Muscle of leg (tissue), 11 donors: ENCODE data around the gene MICALL2. TPM values are rescaled to one million over a fixed set of nuclear protein-coding genes. Genes with fewer than 3 reads are reported as not detected.

Experiments
- DNase-seq: peaks from one replicate; pipeline ENCODE4 v3.0.0; 2013
- H3K27ac ChIP-seq: one replicate; pipeline ENCODE4 v1.5.1; 2013; ENCODE audit warnings: mild to moderate bottlenecking, low read length, control low read depth
- H3K27me3 ChIP-seq: one replicate; pipeline ENCODE4 v1.6.1; 2013; ENCODE audit warnings: low read length; ENCODE audit not compliant: control insufficient read depth, insufficient read depth
- H3K36me3 ChIP-seq: one replicate; pipeline ENCODE4 v1.6.1; 2013; ENCODE audit warnings: low read length; ENCODE audit not compliant: control insufficient read depth, insufficient read depth
- H3K4me1 ChIP-seq: one replicate; pipeline ENCODE4 v1.6.1; 2013; ENCODE audit warnings: low read length; ENCODE audit not compliant: control insufficient read depth, insufficient read depth
- H3K4me3 ChIP-seq: one replicate; pipeline ENCODE4 v1.5.1; 2013; ENCODE audit warnings: low read length, control low read depth
- H3K9me3 ChIP-seq: replicated peaks from 2 replicates; pipeline ENCODE4 v1.6.1; 2013; ENCODE audit warnings: low read depth, low read length; ENCODE audit not compliant: control insufficient read depth
- WGBS: methylation state at CpG from one replicate; pipeline ENCODE4 v1.1.5; 2013; ENCODE audit warnings: missing lambda C conversion rate; ENCODE audit not compliant: insufficient coverage; 5-methylcytosine and 5-hydroxymethylcytosine counted together
- polyA plus RNA-seq, 8 donors: library from polyadenylated mRNA; unstranded; fragments of 120-200 nt; gene quantifications; one replicate each; pipeline versions ENCODE4 v1.2.1 to v1.2.3, GENCODE V29; 2013; ENCODE audit warnings: inconsistent platforms in 1 of 8, low replicate concordance in 1 of 8; ENCODE audit not compliant: insufficient read length in 8 of 8, insufficient read depth in 1 of 8
- total RNA-seq: library from RNA; stranded (reverse); fragments of 120-200 nt; gene quantifications from one replicate; pipeline ENCODE4 v1.2.4, GENCODE V29; 2013

MICALL2 gene
- total and polyA plus RNA-seq, 9 donors = 4.4 to 13.3 (median 7.5) TPM

GRCh38 chr7:1413936-1414639 lies 45.2 kb downstream of the MICALL2 start:
- no peak overlapping the region for H3K27ac ChIP-seq
- 51% methylated on average over 7 of the region's 21 CpGs for WGBS
- H3K36me3 ChIP-seq = no peaks in the 10 kb centered on the region
- H3K9me3 ChIP-seq = no peaks in the 10 kb centered on the region
- peaks cover 14% of the 10 kb centered on the region for H3K4me1 ChIP-seq
- H3K27me3 ChIP-seq = peaks cover 22% of the 10 kb centered on the region
- DNase-seq = peak; percentile 43
- no peak overlapping the region for H3K4me3 ChIP-seq

GRCh38 chr7:1412322-1413261 lies 46.7 kb downstream of the MICALL2 start:
- WGBS = 12% methylated on average over 63 of the region's 65 CpGs
- DNase-seq = peak; percentile 80
- no peak overlapping the region for H3K4me3 ChIP-seq

GRCh38 chr7:1411414-1411813 lies 47.9 kb downstream of the MICALL2 start:
- H3K27me3 ChIP-seq = peaks cover 36% of the 10 kb centered on the region

More at GRCh38 chr7:1412322-1413261, 46.7 kb downstream of the MICALL2 start:
- Histone ChIP-seq H3K4me1 (peaks cover 17% of the 10 kb centered on the region), H3K27ac (no peak overlapping the region), H3K36me3 (no peaks in the 10 kb centered on the region), H3K27me3 (peaks cover 37% of the 10 kb centered on the region), H3K9me3 (no peaks in the 10 kb centered on the region)

DNA sequence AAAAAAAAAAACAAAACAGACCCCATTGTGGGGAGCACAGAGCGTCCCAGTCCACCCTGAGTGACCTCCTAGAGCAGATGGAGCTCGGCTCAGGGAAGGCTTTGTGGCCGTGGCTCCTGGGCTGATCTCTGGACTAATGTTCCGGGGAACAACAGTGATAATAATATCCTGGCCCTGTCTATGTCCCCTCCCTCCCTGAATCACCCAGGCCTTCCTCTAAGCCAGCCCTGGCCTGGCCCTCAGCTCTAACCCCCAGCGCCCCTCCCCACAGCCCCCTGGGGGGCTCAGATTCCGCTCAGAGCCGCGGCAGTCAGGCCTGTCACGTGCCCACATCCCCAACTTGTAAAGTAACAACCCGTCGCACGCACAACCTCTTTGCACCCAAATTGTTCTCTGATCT lies 48.3 kb downstream of the MICALL2 start:
- WGBS = 60% methylated on average over 2 of the region's 12 CpGs
- Histone ChIP-seq H3K27me3 (peaks cover 39% of the 10 kb centered on the region), H3K27ac (no peak overlapping the region), H3K4me3 (no peak overlapping the region), H3K9me3 (no peaks in the 10 kb centered on the region), H3K36me3 (no peaks in the 10 kb centered on the region), H3K4me1 (peaks cover 17% of the 10 kb centered on the region)
- no peak for DNase-seq

More at GRCh38 chr7:1411414-1411813, 47.9 kb downstream of the MICALL2 start:
- WGBS = 92% methylated on average over 26 of the region's 28 CpGs
- Histone ChIP-seq H3K27ac (no peak overlapping the region), H3K4me3 (no peak overlapping the region), H3K9me3 (no peaks in the 10 kb centered on the region), H3K4me1 (peaks cover 17% of the 10 kb centered on the region), H3K36me3 (no peaks in the 10 kb centered on the region)
- no peak for DNase-seq

GRCh38 chr7:1409555-1409954 lies 49.7 kb downstream of the MICALL2 start:
- no peaks in the 10 kb centered on the region for H3K9me3 ChIP-seq
- WGBS = 67% methylated on average over 4 of the region's 7 CpGs
- H3K27me3 ChIP-seq = peaks cover 52% of the 10 kb centered on the region

DNA sequence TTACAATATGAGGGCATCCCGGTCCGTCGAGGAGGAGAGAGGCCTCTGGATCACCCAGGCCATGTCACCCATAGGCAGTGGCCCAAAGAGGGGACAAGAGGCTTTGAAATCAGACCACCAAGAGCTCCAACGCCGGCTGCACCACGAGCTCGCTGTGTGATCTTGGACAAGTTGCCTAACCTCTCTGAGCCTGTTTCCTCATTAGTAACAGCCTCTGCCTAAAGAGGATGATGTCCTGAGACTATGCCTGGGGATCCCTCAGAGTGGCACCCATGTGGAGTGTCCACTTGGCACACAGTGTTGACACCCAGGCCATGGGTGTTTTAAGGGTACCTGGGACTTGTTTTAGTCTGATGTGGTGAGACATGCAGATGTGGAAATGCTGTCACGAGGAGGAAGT lies 50.8 kb downstream of the MICALL2 start:
- Histone ChIP-seq H3K27me3 (peaks cover 63% of the 10 kb centered on the region), H3K36me3 (no peaks in the 10 kb centered on the region), H3K4me1 (peaks cover 20% of the 10 kb centered on the region), H3K4me3 (no peak overlapping the region), H3K9me3 (no peaks in the 10 kb centered on the region), H3K27ac (no peak overlapping the region)
- whole genome bisulfite sequencing = 59% methylated on average over 4 of the region's 8 CpGs
- DNase-seq = no peak

More at GRCh38 chr7:1409555-1409954, 49.7 kb downstream of the MICALL2 start:
- no peak for DNase-seq
- Histone ChIP-seq H3K4me1 (peaks cover 17% of the 10 kb centered on the region), H3K36me3 (no peaks in the 10 kb centered on the region), H3K4me3 (no peak overlapping the region), H3K27ac (no peak overlapping the region)

DNA sequence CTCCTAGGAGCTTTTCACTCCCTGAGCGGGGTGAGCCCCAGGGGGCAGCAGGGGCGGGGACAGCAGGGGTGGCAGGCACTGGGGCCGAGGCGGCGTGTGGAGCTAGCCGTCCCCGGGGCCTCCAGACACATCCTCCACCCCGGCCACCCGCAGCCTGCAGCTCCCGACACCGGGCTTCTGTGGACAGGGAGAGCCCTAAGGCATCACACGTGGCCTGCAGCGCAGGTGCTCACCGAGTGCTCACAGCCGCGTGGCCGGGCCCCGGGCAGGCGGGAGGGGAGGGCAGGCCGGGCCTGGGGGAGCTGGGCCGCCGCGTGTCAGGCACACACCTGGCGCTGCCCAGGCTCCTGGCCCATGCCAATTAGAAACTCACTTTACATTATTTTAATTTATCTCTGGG lies 51.4 kb downstream of the MICALL2 start:
- Histone ChIP-seq H3K4me3 (no peak overlapping the region), H3K27me3 (peaks cover 69% of the 10 kb centered on the region), H3K36me3 (no peaks in the 10 kb centered on the region), H3K9me3 (no peaks in the 10 kb centered on the region), H3K27ac (no peak overlapping the region), H3K4me1 (peaks cover 16% of the 10 kb centered on the region)
- DNase-seq = no peak
- 52% methylated on average over 17 of the region's 24 CpGs for WGBS

DNA sequence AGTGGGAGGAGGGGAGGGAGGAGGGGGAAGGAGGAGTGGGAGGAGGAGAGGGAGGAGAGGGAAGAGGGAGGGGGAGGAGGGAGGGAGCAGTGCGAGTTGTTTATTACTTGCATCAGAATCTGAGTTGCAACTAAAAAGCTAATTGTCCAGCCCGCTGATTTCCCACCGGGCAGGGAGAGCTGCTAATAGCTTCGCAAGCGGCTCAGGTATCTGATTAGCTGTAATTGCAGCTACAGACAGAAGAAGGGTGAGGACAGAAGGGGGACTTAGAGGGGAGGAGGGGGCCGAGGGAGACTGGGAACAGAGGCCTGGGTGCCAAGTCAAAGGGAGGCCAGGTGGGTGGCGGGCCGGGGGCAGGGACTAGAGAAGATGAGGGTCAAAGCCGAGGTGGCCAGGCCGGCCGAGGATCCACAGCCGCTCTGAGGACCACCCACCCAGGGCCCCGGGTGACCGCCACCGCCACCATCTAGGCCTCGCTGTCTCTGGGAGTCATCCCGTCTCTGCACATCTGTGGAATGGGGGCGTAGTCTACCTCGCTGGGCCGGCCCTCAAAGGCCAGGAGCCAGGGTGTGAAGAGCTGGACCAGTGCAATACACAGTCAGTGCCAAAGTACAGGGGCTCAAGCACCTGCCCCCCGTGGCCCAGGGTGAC lies 54.2 kb downstream of the MICALL2 start:
- Histone ChIP-seq H3K4me3 (no peak overlapping the region), H3K36me3 (no peaks in the 10 kb centered on the region), H3K27me3 (peaks cover 88% of the 10 kb centered on the region), H3K4me1 (peaks cover 9% of the 10 kb centered on the region), H3K9me3 (peaks cover 9% of the 10 kb centered on the region), H3K27ac (no peak overlapping the region)
- 45% methylated on average over 19 of the region's 21 CpGs for WGBS
- DNase-seq = no peak

DNA sequence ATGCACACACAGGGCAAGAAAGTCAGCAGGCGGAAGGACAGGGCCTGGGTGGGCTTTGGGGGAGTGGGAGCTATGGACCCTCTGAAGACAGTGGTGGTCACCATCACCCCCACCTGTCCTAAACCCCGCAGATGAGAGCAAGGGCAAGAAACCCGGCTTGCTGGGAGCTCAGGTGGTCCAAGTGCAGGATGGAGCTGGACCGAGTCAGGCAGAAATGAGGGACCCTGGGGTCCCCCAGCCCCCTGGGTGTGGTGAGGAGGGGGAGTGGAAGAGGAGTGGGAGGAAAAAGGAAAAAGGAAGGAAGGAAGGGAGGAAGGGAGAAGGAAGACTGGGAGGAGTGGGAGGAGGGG lies 54.8 kb downstream of the MICALL2 start:
- WGBS = 2% methylated on average over 3 of the region's 4 CpGs
- Histone ChIP-seq H3K9me3 (peaks cover 9% of the 10 kb centered on the region), H3K27ac (no peak overlapping the region), H3K4me3 (no peak overlapping the region), H3K36me3 (no peaks in the 10 kb centered on the region), H3K4me1 (peaks cover 9% of the 10 kb centered on the region), H3K27me3 (peaks cover 89% of the 10 kb centered on the region)
- no peak for DNase-seq
